Left cardiac atrium (tissue), 4 donors: ENCODE data around the gene SERPINE3. TPM values are rescaled to one million over a fixed set of nuclear protein-coding genes. Genes with fewer than 3 reads are reported as not detected.
A peak's percentile ranks its signal among the peaks of the same experiment; 100 is the strongest.

Experiments
- ATAC-seq, 2 donors: fragments of 200-7000 bp; cut with Tn5 transposase; one replicate each; pipeline ENCODE4 v1.9.1; 2020; ENCODE audit warnings: mild to moderate bottlenecking in 2 of 2, moderate library complexity in 2 of 2
- DNase-seq: peaks from one replicate; pipeline ENCODE4 v3.0.0-alpha.2; 2020
- intact Hi-C, 2 donors: fragments of 100-400 bp; cut with DNase I; formaldehyde crosslinking; loops; one replicate each; pipeline versions ENCODE4 v1.14.1 to v1.15.1; 2022 to 2023
- total RNA-seq, 2 donors: library from RNA; stranded (reverse); fragmentation: NEBNext Ultra II Directional; extraction: Animal tissue kit (Norgen Biotek cat#: 25700); gene quantifications; one replicate each; pipeline ENCODE4 v1.2.1, GENCODE V29; 2021
- donor health status: DM: no; HTN: yes; CAD: no.
- donor health status: DM: no; HTN: yes; CAD: no; lungs with severe emphysema.
- donor health status: DM: yes; HTN: yes; CAD: no.
- donor health status: Dilated cardiomyopathy.

Gene SERPINE3
- total RNA-seq, 2 donors from 2014 or later: not detected

- DNase-seq (no peak), ATAC-seq (no peak)
- intact Hi-C loops: no loop called here
Measured at GRCh38 chr13:51325837-51326236, 13.7 kb upstream of the SERPINE3 start.

GRCh38 chr13:51326777-51327176 lies 12.7 kb upstream of the SERPINE3 start:
- DNase-seq (no peak), ATAC-seq (no peak)
- intact Hi-C loops: no loop called here

- DNase-seq: no peak
- no peak for ATAC-seq
- intact Hi-C loops: no loop called here
Measured at GRCh38 chr13:51327961-51328360, 11.5 kb upstream of the SERPINE3 start.

- no peak for DNase-seq
- intact Hi-C loops: no loop called here
- ATAC-seq: no peak
Measured at GRCh38 chr13:51328488-51328887, 11.0 kb upstream of the SERPINE3 start.

- ATAC-seq: no peak
Measured at GRCh38 chr13:51329606-51330005, 9.9 kb upstream of the SERPINE3 start.

GRCh38 chr13:51330791-51331190 lies 8.7 kb upstream of the SERPINE3 start:
- ATAC-seq (peak in 1 of 2 donors; percentile 74), DNase-seq (no peak)
- intact Hi-C loops: no loop called here

More at GRCh38 chr13:51329606-51330005, 9.9 kb upstream of the SERPINE3 start:
- intact Hi-C loops: no loop called here
- DNase-seq: no peak

- DNase-seq (no peak), ATAC-seq (no peak)
- intact Hi-C loops: no loop called here
Measured at GRCh38 chr13:51331354-51331861, 8.1 kb upstream of the SERPINE3 start.

GRCh38 chr13:51332566-51333361 lies 6.7 kb upstream of the SERPINE3 start:
- DNase-seq (no peak), ATAC-seq (no peak)
- intact Hi-C loops: no loop called here

- DNase-seq: no peak
- ATAC-seq: no peak
- intact Hi-C loops: no loop called here
Measured at GRCh38 chr13:51333421-51333820, 6.1 kb upstream of the SERPINE3 start.

GRCh38 chr13:51333826-51334225 lies 5.7 kb upstream of the SERPINE3 start:
- DNase-seq: no peak
- no peak for ATAC-seq
- intact Hi-C loops: no loop called here

GRCh38 chr13:51336746-51337145 lies 2.7 kb upstream of the SERPINE3 start:
- ATAC-seq: no peak
- no peak for DNase-seq
- intact Hi-C loops: no loop called here

- DNase-seq (no peak), ATAC-seq (no peak)
- intact Hi-C loops: no loop called here
Measured at GRCh38 chr13:51339952-51340732, 651 bp downstream of the SERPINE3 start.

GRCh38 chr13:51341232-51341631 lies 1.7 kb downstream of the SERPINE3 start:
- no peak for DNase-seq
- intact Hi-C loops: no loop called here
- no peak for ATAC-seq

- intact Hi-C loops: no loop called here
- ATAC-seq: no peak
Measured at GRCh38 chr13:51341791-51342190, 2.3 kb downstream of the SERPINE3 start.

GRCh38 chr13:51342706-51343105 lies 3.2 kb downstream of the SERPINE3 start:
- no peak for ATAC-seq
- intact Hi-C loops: no loop called here
- DNase-seq: no peak

More at GRCh38 chr13:51341791-51342190, 2.3 kb downstream of the SERPINE3 start:
- no peak for DNase-seq

- DNase-seq: no peak
- intact Hi-C loops: no loop called here
- no peak for ATAC-seq
Measured at GRCh38 chr13:51343475-51343874, 4.0 kb downstream of the SERPINE3 start.

GRCh38 chr13:51346397-51346796 lies 6.9 kb downstream of the SERPINE3 start:
- ATAC-seq: no peak
- intact Hi-C loops: no loop called here
- DNase-seq: no peak

GRCh38 chr13:51347099-51347498 lies 7.6 kb downstream of the SERPINE3 start:
- no peak for DNase-seq
- ATAC-seq: no peak
- intact Hi-C loops: no loop called here

GRCh38 chr13:51348069-51348967 lies 8.8 kb downstream of the SERPINE3 start:
- intact Hi-C loops: no loop called here
- DNase-seq (no peak), ATAC-seq (peak; percentile 23 to 44)
